Calu3 (cell line): ENCODE measurements around the gene RABGAP1. TPM values are rescaled to one million over a fixed set of nuclear protein-coding genes. Genes with fewer than 3 reads are reported as not detected.
A peak's percentile ranks its signal among the peaks of the same experiment; 100 is the strongest.

ENCODE experiments used
- BruUV-seq: library from RNA; stranded (reverse); fragments of 400-500 nt; replicated peaks from 2 replicates; lab custom pipeline; 2021; lab: Mats Ljungman, UMichigan
- CTCF ChIA-PET: fragments of 300-600 bp; sonication (Branson Sonifier 250); formaldehyde crosslinking; loops from one replicate; lab custom pipeline; 2022; ENCODE audit warnings: antibody characterized with exemption; lab: Charles Lee
- DNase-seq: peaks from one replicate; pipeline ENCODE4 v3.0.0; 2022
- H3K27ac Mint-ChIP-seq: one replicate; pipeline ENCODE4 v1.8.0; 2022; ENCODE audit warnings: mixed read lengths; ENCODE audit not compliant: unreplicated experiment
- H3K27me3 Mint-ChIP-seq: one replicate; pipeline ENCODE4 v1.8.0; 2022; ENCODE audit warnings: mixed read lengths; ENCODE audit not compliant: unreplicated experiment
- H3K36me3 Mint-ChIP-seq: one replicate; pipeline ENCODE4 v1.8.0; 2022; ENCODE audit warnings: mild to moderate bottlenecking, moderate library complexity, mixed read lengths; ENCODE audit not compliant: insufficient read depth, unreplicated experiment
- H3K4me1 Mint-ChIP-seq: one replicate; pipeline ENCODE4 v1.8.0; 2022; ENCODE audit warnings: mild to moderate bottlenecking, low read depth, mixed read lengths; ENCODE audit not compliant: unreplicated experiment
- H3K4me3 Mint-ChIP-seq: one replicate; pipeline ENCODE4 v1.8.0; 2022; ENCODE audit warnings: mild to moderate bottlenecking, low read depth, moderate library complexity, mixed read lengths; ENCODE audit not compliant: unreplicated experiment
- H3K9me3 Mint-ChIP-seq: one replicate; pipeline ENCODE4 v1.8.0; 2022; ENCODE audit warnings: low read depth, mixed read lengths; ENCODE audit not compliant: unreplicated experiment
- CTCF ChIP-seq: fragments of 200-600 bp; IDR thresholded peaks from one replicate; pipeline ENCODE4 v1.8.0; 2022; ENCODE audit warnings: antibody characterized with exemption; ENCODE audit not compliant: unreplicated experiment
- intact Hi-C: fragments of 100-400 bp; cut with micrococcal nuclease; formaldehyde crosslinking; loops from one replicate; pipeline ENCODE4 v1.10.0; 2022; ENCODE audit not compliant: unreplicated experiment
- total RNA-seq: library from RNA; stranded (reverse); gene quantifications from 2 replicates; pipeline ENCODE4 v1.2.3, GENCODE V29; 2022

RABGAP1 gene
- total RNA-seq, 1 experiment from 2014 or later = 57.9 TPM

DNA sequence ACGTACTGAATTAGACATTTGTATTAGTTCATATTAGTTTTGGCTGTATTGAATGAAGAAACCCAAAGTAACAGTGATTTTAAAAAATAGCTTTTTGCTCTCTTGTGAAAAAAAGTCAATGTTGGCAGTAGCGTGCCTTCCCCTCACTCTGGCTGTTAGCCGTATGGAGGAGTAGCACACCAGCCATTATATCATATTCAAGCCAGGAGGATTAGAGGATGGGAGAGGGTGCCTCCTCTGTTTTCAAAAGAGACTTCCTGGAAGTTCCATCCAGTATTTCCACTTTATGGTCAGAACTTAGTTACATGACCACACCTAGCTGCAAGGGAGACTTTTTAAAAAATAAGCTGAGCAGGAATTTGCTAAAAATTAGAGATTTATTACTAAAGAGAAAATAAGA, 133.8 kb downstream of the RABGAP1 start:
- Mint-ChIP-seq H3K4me1 (no peaks in the 10 kb centered on the region), H3K27me3 (no peaks in the 10 kb centered on the region), H3K9me3 (no peaks in the 10 kb centered on the region), H3K4me3 (no peak overlapping the region), H3K36me3 (peaks cover 24% of the 10 kb centered on the region), H3K27ac (no peak overlapping the region)
- DNase-seq = no peak
- no TSS peak for BruUV-seq
- CTCF ChIA-PET = no interaction called here
- intact Hi-C loops = no loop called here
- TF ChIP-seq CTCF = no peak

- intact Hi-C loops = loop anchor here (2.0 kb wide), 1 partner anchor 270 kb away; no protein-coding TSS in a partner anchor
- DNase-seq = no peak
- Mint-ChIP-seq H3K27me3 (no peaks in the 10 kb centered on the region), H3K9me3 (no peaks in the 10 kb centered on the region), H3K4me3 (no peak overlapping the region), H3K36me3 (peaks cover 17% of the 10 kb centered on the region), H3K27ac (no peak overlapping the region), H3K4me1 (no peaks in the 10 kb centered on the region)
- CTCF ChIA-PET = interaction anchor here (1.3 kb wide), 1 partner anchor 269 kb away, joined by 5 read pairs; no protein-coding TSS in a partner anchor
- no peak for TF ChIP-seq CTCF
- BruUV-seq = no TSS peak
Measured at GRCh38 chr9:123080444-123080843, 139.6 kb downstream of the RABGAP1 start.

- Mint-ChIP-seq H3K27me3 (no peaks in the 10 kb centered on the region), H3K36me3 (peaks cover 23% of the 10 kb centered on the region), H3K4me3 (no peak overlapping the region), H3K9me3 (no peaks in the 10 kb centered on the region), H3K27ac (no peak overlapping the region), H3K4me1 (no peaks in the 10 kb centered on the region)
- DNase-seq = peak; percentile 6
- CTCF ChIA-PET = no interaction called here
- BruUV-seq = no TSS peak
- no peak for TF ChIP-seq CTCF
- intact Hi-C loops = loop anchor here (2.0 kb wide), 1 partner anchor 269 kb away; no protein-coding TSS in a partner anchor
Measured at GRCh38 chr9:123081824-123082223, 141.0 kb downstream of the RABGAP1 start.

- no TSS peak for BruUV-seq
- Mint-ChIP-seq H3K9me3 (no peaks in the 10 kb centered on the region), H3K27me3 (no peaks in the 10 kb centered on the region), H3K4me1 (no peaks in the 10 kb centered on the region), H3K27ac (no peak overlapping the region), H3K4me3 (no peak overlapping the region), H3K36me3 (peaks cover 20% of the 10 kb centered on the region)
- no peak for DNase-seq
- intact Hi-C loops = no loop called here
- no peak for TF ChIP-seq CTCF
- CTCF ChIA-PET = no interaction called here
Measured at GRCh38 chr9:123083680-123084079, 142.9 kb downstream of the RABGAP1 start.
